GM18517 (cell line): ENCODE results near the gene CST11.

ENCODE experiments used
- ATAC-seq: cut with Tn5 transposase; IDR thresholded peaks from one replicate; pipeline ENCODE4 v1.9.1; 2021; ENCODE audit warnings: mild to moderate bottlenecking, moderate library complexity; ENCODE audit not compliant: unreplicated experiment

The CST11 gene

GRCh38 chr20:23454816-23455215 lies 2.1 kb upstream of the CST11 start:
- ATAC-seq: no peak

GRCh38 chr20:23453549-23454543 lies 1.2 kb upstream of the CST11 start:
- no peak for ATAC-seq

- no peak for ATAC-seq
Measured at GRCh38 chr20:23451956-23452487, 654 bp downstream of the CST11 start.

- no peak for ATAC-seq
Measured at GRCh38 chr20:23450877-23451276, 1.8 kb downstream of the CST11 start.

- ATAC-seq: no peak
Measured at GRCh38 chr20:23449421-23449820, 3.3 kb downstream of the CST11 start.

GRCh38 chr20:23448167-23448566 lies 4.5 kb downstream of the CST11 start:
- ATAC-seq: no peak

GRCh38 chr20:23446505-23446904 lies 6.2 kb downstream of the CST11 start:
- no peak for ATAC-seq

- no peak for ATAC-seq
Measured at GRCh38 chr20:23445596-23446217, 7.0 kb downstream of the CST11 start.

- ATAC-seq: no peak
Measured at GRCh38 chr20:23444859-23445258, 7.8 kb downstream of the CST11 start.

GRCh38 chr20:23442436-23442835 lies 10.2 kb downstream of the CST11 start:
- ATAC-seq: no peak

- ATAC-seq: peak; percentile 74
Measured at GRCh38 chr20:23441850-23442313, 10.8 kb downstream of the CST11 start.

- ATAC-seq: no peak
Measured at GRCh38 chr20:23440004-23440403, 12.7 kb downstream of the CST11 start.

- ATAC-seq: no peak
Measured at GRCh38 chr20:23438661-23439060, 14.0 kb downstream of the CST11 start.

GRCh38 chr20:23437126-23437899 lies 15.4 kb downstream of the CST11 start:
- ATAC-seq: no peak

- no peak for ATAC-seq
Measured at GRCh38 chr20:23436681-23437080, 16.0 kb downstream of the CST11 start.

- no peak for ATAC-seq
Measured at GRCh38 chr20:23435626-23436539, 16.8 kb downstream of the CST11 start.

- ATAC-seq: no peak
Measured at GRCh38 chr20:23434521-23435313, 18.0 kb downstream of the CST11 start.

GRCh38 chr20:23433628-23434027 lies 19.0 kb downstream of the CST11 start:
- no peak for ATAC-seq

GRCh38 chr20:23425129-23425528 lies 27.5 kb downstream of the CST11 start:
- no peak for ATAC-seq
